Posterior cingulate gyrus (tissue), 11 donors: Measurements from ENCODE around the gene ZNF839.
"Not testable (repeated sequence)": the region's sequence is repeated elsewhere in the genome, so short reads cannot be mapped to it uniquely, and the experiment has no call there.

Source experiments
- DNase-seq, 10 donors: peaks; one replicate each; pipeline versions ENCODE4 v3.0.0 to v3.0.0-alpha.2; 2020 to 2021; ENCODE audit warnings: mixed read lengths in 3 of 10
- intact Hi-C: fragments of 100-400 bp; cut with DNase I; formaldehyde crosslinking; loops from one replicate; pipeline ENCODE4 v1.15.1; 2023

The ZNF839 gene

GRCh38 chr14:102319351-102320032, at the start of gene ZNF839:
TSS of gene ZNF839 (plus strand) at chr14:102319746. CDS start at chr14:102319766, 20 bp downstream.
- DNase-seq = peak; percentile 87 to 99 (median 91)
- intact Hi-C loops = loop anchor here (5.0 to 10.0 kb wide), 3 partner anchors 198 to 355 kb away; partner anchors contain the start of genes DYNC1H1 and HSP90AA1

DNA sequence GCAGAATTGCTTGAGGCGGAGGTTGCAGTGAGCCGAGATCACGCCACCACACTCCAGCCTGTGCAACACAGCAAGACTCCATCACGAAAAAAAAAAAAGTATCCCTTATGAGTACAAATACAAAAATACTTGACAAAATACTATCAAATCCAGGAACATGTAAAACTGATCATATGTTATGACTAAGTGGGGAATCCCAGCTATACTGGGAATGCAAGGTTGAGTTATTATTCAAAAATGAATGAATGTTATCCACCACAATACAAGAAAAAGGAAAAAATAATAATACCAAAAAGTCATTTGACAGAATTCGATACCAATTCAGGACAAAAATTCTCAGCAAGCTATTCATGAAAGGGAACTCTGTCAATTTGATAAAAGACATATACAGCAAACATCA, 47.2 kb upstream of the ZNF839 start:
- no peak for DNase-seq
- intact Hi-C loops = no loop called here

DNA sequence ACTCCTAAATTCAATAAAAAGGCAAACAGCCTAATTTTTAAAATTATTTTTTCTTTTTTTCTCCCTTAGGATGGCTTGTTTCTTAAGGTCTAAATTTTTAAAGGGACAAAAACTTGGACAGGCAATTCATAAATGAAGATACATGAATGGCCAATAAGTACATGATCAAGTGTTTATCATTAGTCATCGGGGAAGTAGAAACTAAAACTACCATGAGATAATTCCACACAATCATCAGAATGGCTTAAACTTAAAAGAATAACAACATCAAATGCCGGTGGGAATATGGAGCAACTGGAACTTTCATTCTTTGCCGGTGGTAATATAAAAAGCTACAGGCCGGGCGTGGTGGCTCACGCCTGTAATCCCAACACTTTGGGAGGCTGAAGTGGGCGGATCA, 43.7 kb upstream of the ZNF839 start:
- DNase-seq = no peak
- intact Hi-C loops = no loop called here

DNA sequence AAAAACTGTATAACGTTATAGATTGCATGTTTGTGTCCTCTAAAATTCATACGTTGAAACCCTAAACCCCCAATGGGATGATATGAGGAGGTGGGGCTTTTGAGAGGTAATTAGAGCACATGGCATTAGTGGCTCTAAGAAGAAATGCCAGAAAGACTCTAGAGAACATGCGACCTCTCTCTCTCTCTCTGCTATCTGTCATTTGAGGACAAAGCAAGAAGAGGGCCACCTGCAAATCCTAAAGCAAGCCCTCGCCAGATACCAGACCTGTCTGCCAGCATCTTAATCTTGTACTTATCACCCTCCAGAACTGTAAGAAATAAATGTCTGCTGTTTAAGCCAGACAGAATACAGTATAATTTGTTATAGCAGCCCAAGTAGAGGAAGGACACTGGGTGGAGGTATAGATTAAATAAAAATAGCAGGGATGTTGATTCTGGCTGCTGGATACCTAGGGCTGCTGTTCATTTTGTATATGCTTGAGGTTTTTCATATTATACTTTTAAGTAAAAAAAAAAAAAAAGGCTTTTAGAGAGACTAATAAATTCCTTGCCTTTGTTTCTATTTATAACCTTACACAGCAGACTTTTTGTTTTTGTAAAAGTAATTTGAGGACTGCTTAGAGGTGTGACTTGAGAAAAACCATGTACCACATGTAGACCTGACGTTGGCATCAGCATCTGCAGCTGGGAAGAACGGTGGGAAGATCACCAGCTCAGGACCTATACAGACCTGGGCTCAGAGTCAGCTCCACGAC, 41.5 kb upstream of the ZNF839 start:
- DNase-seq = no peak
- intact Hi-C loops = no loop called here

GRCh38 chr14:102278631-102278935, 41.0 kb upstream of the ZNF839 start:
- DNase-seq = no peak
- intact Hi-C loops = no loop called here

DNA sequence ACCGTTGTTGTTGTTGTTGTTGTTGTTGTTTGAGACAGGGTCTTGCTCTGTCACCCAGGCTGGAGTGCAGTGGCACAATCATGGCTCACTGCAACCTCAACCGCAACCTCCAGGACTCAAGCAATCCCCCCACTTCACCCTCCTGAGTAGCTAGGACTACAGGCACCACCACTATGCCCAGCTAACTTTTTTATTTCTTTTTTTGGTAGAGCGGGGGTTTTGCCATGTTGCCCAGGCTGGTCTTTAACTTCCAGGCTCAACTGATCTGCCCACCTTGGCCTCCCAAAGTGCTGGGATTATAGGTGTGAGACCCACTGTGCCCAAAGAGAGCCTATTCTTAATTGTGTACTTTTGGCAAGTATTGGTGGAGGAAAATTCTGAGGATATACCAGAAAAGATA, 40.3 kb upstream of the ZNF839 start:
- DNase-seq = no peak
- intact Hi-C loops = no loop called here

GRCh38 chr14:102279688-102280348, 39.7 kb upstream of the ZNF839 start:
- intact Hi-C loops = no loop called here
- no peak for DNase-seq

DNA sequence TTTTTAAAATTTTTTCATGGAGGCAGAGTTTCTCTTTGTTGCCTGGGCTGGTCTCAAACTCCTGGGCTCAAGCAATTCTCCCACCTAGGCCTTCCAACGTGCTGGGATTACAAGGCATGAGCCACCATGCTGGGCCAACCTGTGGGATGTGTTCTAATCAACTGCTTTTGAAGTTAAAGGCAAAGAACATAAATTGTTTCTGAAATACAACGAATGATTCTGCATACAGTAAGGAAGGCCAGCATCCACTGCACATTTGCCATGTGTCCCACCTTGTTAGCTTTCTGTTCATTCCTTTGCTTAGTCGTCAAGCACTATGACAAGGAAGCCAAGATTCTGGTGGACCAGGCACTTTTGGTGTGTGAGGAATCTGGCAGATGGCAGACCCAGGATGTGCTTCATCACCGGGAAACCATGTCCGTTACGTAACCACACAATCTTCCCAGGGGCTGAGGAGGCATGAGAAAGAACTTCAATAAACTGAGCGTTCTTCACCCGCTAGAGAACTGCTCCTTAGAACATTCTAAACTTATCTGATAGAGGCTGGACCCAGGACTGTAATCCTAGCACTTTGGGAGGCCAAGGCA, 39.1 kb upstream of the ZNF839 start:
- no peak for DNase-seq
- intact Hi-C loops = no loop called here

GRCh38 chr14:102282751-102283465, 36.6 kb upstream of the ZNF839 start:
- intact Hi-C loops = no loop called here
- no peak for DNase-seq

DNA sequence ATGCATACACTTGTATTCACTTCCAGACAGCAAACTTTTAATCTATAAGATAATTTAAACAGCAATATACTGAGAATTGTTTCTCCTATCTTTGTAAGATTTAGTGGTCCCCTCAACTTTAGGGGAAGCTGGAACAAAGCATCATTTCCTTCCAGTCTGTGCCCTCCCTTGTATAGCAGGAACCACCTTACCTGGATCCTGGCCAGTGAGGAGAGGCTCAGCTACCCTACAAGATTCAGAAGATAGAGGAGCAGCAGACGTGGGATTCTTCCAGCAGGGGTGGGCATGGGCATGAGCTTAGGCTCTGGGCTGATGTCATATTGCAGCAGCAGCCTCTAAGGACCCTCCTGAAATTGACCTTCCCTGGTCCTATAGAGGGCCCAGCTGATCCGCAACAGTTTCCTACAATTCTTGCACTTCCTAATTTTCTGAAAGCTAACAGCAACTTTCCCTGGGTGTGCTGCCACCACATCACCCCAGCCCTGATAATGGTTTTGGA, 35.9 kb upstream of the ZNF839 start:
- no peak for DNase-seq
- intact Hi-C loops = no loop called here

- DNase-seq = no peak
- intact Hi-C loops = no loop called here
Measured at GRCh38 chr14:102285106-102285505, 34.4 kb upstream of the ZNF839 start.

- DNase-seq = no peak
- intact Hi-C loops = no loop called here
Measured at GRCh38 chr14:102288139-102288538, 31.4 kb upstream of the ZNF839 start.

DNA sequence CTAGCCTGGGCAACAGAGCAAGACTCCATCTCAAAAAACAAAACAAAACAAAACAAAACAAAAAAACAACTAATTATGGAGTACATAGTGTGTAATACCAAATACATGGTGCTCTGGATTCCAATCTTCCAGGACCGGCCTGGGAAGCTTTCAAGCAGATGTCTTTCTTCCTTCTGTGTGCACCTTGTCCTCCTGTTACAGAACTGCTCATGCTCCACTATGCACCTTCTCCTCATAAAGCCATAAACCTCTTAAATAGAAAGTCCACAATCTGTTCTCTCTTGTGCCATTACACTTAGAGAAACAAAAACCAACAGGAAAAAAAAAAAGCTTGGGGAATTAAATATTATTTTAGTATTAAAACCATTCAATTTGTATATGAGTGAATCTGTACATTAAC, 27.1 kb upstream of the ZNF839 start:
- intact Hi-C loops = no loop called here
- no peak for DNase-seq

- peak in 1 of 10 donors; percentile 35 for DNase-seq
- intact Hi-C loops = no loop called here
Measured at GRCh38 chr14:102293781-102294180, 25.8 kb upstream of the ZNF839 start.

DNA sequence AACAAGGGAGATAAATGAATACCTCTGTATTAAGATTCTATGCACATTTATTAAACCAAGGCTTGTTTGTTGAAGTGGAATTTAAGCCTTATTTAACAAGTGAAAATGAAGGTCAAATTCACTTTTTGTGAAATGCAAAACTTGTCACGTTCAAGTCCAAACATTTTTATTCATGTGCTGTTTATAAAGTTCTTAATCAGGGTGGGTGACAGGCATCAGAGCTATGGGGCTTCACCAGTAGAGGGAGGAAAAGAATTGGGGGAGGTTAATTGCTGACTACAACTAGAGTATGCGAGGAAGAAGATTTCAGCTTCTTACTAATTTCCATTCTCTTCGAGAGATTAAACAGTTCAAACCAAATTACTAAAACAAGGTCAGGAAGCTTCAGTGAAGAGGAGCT, 24.3 kb upstream of the ZNF839 start:
- DNase-seq = no peak
- intact Hi-C loops = no loop called here

- intact Hi-C loops = no loop called here
- no peak for DNase-seq
Measured at GRCh38 chr14:102297436-102298170, 21.9 kb upstream of the ZNF839 start.

- DNase-seq, intact Hi-C loops: not testable (repeated sequence)
Measured at GRCh38 chr14:102298303-102299070, 21.1 kb upstream of the ZNF839 start.

- intact Hi-C loops = no loop called here
- DNase-seq = no peak
Measured at GRCh38 chr14:102303664-102304063, 15.9 kb upstream of the ZNF839 start.
